Transverse colon (tissue), 4 donors: ENCODE results near the gene DYNC2H1. TPM values are rescaled to one million over a fixed set of nuclear protein-coding genes. Genes with fewer than 3 reads are reported as not detected.

ENCODE experiments used
- DNase-seq: peaks from one replicate; pipeline ENCODE4 v3.0.0-alpha.2; 2019
- H3K27ac ChIP-seq, 4 donors: fragments of 200-600 bp; sonication (generic); 2 replicates each; pipeline ENCODE4 v1.5.1; 2016 to 2018; ENCODE audit warnings: inconsistent platforms in 4 of 4
- H3K27me3 ChIP-seq: fragments of 200-600 bp; sonication (generic); 2 replicates; pipeline ENCODE4 v1.5.1; 2017; ENCODE audit warnings: inconsistent platforms
- H3K36me3 ChIP-seq, 4 donors: fragments of 200-600 bp; sonication (generic); 2 replicates each; pipeline ENCODE4 v1.5.1; 2017 to 2019; ENCODE audit warnings: inconsistent platforms in 4 of 4
- H3K4me1 ChIP-seq, 4 donors: fragments of 200-600 bp; sonication (generic); 2 replicates each; pipeline ENCODE4 v1.5.1; 2017 to 2020; ENCODE audit warnings: inconsistent platforms in 4 of 4
- H3K4me3 ChIP-seq, 4 donors: fragments of 200-600 bp; sonication (generic); 1 replicate in 1 of 4; 2 replicates in 3 of 4; pipeline versions ENCODE4 v1.5.1 to v1.6.1; 2017 to 2019; ENCODE audit warnings: inconsistent platforms in 4 of 4
- H3K9me3 ChIP-seq, 2 donors: fragments of 200-600 bp; sonication (generic); 2 replicates each; pipeline ENCODE4 v1.5.1; 2017 to 2019; ENCODE audit warnings: inconsistent platforms in 2 of 2
- EP300 ChIP-seq: sonication (generic); formaldehyde crosslinking; IDR thresholded peaks from one replicate; pipeline ENCODE4 v1.6.1; 2017; ENCODE audit warnings: antibody characterized with exemption, low read depth
- POLR2A ChIP-seq: fragments of 450-650 bp; IDR thresholded peaks from one replicate; pipeline ENCODE4 v1.6.1; 2016; ENCODE audit warnings: antibody characterized with exemption, mild to moderate bottlenecking, moderate library complexity
- POLR2AphosphoS5 ChIP-seq, 3 donors: sonication (generic); formaldehyde crosslinking; IDR thresholded peaks; one replicate each; pipeline ENCODE4 v1.6.1; 2016; ENCODE audit warnings: antibody characterized with exemption in 3 of 3
- WGBS, 2 donors: methylation state at CpG; one replicate each; pipeline ENCODE4 v1.1.5; 2018; ENCODE audit warnings: low coverage in 1 of 2; 5-methylcytosine and 5-hydroxymethylcytosine counted together
- in situ Hi-C, 4 donors: fragments of 200-750 bp; cut with MboI; loops; one replicate each; pipeline versions ENCODE4 v1.15.0 to v1.15.1; 2017; ENCODE audit warnings: low sequenced_read_pairs in 3 of 4, low pct_ligation_motif_present in 1 of 4, low pct_unique_long_range_greater_than_20kb in 1 of 4
- intact Hi-C: fragments of 100-400 bp; cut with DNase I; formaldehyde crosslinking; loops from one replicate; pipeline ENCODE4 v1.15.1; 2023; ENCODE audit warnings: low total_unique reads
- total RNA-seq, 4 donors: library from RNA; depleted of rRNA; stranded (reverse); fragments of >200 nt; gene quantifications; one replicate each; pipeline ENCODE4 v1.1.0, GENCODE V29; 2016
- TF ChIP-seq, protein P1 (sequence below), 5 experiments: fragments of 200-600 bp in 3 of 5; fragments of 450-650 bp in 2 of 5; sonication (generic) in 3 of 5; IDR thresholded peaks; 1 replicate in 2 of 5; 2 replicates in 3 of 5; pipeline ENCODE4 v1.5.1; 2016 to 2017; ENCODE audit warnings: antibody characterized with exemption in 5 of 5, inconsistent platforms in 3 of 5, mild to moderate bottlenecking in 2 of 5, moderate library complexity in 1 of 5

DYNC2H1 gene
- total RNA-seq, 4 donors from 2014 or later = 4.2 to 10.8 (median 4.7) TPM

DNA sequence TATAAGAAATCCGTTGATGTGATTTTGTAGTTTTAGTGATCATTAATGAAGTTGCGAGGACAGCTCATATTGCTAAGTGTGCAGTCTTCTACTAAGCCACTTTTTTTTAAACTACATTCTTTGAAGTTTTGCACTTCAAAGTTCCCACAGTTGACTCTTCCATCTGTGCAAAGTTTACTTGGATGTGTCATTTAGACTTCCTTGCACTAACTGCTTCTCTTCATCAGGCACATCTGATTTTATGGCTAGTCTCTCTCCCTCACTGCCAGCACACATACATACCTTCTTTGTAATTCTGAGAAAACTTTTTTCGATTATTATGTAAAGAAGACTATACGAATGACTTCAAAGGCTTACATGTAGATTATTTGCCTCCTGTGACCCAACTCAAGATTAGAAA lies 250.0 kb downstream of the DYNC2H1 start:
- Histone ChIP-seq H3K27ac (no peak overlapping the region), H3K4me1 (no peaks in the 10 kb centered on the region), H3K36me3 (no peaks in the 10 kb centered on the region), H3K4me3 (no peak overlapping the region), H3K27me3 (no peaks in the 10 kb centered on the region), H3K9me3 (no peaks in the 10 kb centered on the region)
- intact Hi-C loops = no loop called here
- TF ChIP-seq, protein P1, sequence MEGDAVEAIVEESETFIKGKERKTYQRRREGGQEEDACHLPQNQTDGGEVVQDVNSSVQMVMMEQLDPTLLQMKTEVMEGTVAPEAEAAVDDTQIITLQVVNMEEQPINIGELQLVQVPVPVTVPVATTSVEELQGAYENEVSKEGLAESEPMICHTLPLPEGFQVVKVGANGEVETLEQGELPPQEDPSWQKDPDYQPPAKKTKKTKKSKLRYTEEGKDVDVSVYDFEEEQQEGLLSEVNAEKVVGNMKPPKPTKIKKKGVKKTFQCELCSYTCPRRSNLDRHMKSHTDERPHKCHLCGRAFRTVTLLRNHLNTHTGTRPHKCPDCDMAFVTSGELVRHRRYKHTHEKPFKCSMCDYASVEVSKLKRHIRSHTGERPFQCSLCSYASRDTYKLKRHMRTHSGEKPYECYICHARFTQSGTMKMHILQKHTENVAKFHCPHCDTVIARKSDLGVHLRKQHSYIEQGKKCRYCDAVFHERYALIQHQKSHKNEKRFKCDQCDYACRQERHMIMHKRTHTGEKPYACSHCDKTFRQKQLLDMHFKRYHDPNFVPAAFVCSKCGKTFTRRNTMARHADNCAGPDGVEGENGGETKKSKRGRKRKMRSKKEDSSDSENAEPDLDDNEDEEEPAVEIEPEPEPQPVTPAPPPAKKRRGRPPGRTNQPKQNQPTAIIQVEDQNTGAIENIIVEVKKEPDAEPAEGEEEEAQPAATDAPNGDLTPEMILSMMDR (IDR thresholded peaks at IDR 0.05) = no peak
- TF ChIP-seq POLR2A = no peak
- no peak for TF ChIP-seq POLR2AphosphoS5 (IDR thresholded peaks at IDR 0.05)
- TF ChIP-seq EP300 = no peak
- DNase-seq = no peak
- in situ Hi-C loops = no loop called here
- 75 to 78% methylated on average over 4 of the region's 4 CpGs for WGBS, 2 donors

DNA sequence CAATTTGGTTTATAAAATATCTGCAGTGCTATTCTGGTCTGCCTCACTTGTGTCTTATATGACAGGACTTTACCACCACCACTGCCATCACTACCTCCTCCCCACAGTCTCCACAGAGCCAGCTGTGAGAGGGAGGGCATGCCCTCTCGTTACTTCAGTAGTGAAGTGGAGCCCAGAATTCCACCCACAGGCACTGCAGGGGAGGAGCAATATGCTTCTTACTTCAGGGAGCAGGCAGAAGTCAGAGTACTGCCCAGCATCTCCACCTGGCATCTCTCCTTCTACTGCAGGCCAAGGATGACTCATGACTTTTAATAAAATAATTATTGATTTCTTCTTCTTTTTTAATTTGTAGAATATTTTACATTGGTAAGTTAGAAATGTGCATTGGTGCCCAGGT lies 255.5 kb downstream of the DYNC2H1 start:
- WGBS, 2 donors = 46% methylated on average over 1 of the region's 1 CpG; no CpG with 5 or more reads in 1 of the 2 donors
- DNase-seq = no peak
- H3K4me1 ChIP-seq = no peaks in the 10 kb centered on the region
- H3K36me3 ChIP-seq = no peaks in the 10 kb centered on the region
- H3K4me3 ChIP-seq = no peak overlapping the region
- no peak overlapping the region for H3K27ac ChIP-seq
- intact Hi-C loops (no loop called here), in situ Hi-C loops (no loop called here)
- TF ChIP-seq EP300 (no peak), POLR2A (no peak), POLR2AphosphoS5 (IDR thresholded peaks at IDR 0.05) (no peak)
- TF ChIP-seq, protein P1 (IDR thresholded peaks at IDR 0.05) = no peak
- H3K9me3 ChIP-seq = no peaks in the 10 kb centered on the region
- no peaks in the 10 kb centered on the region for H3K27me3 ChIP-seq

DNA sequence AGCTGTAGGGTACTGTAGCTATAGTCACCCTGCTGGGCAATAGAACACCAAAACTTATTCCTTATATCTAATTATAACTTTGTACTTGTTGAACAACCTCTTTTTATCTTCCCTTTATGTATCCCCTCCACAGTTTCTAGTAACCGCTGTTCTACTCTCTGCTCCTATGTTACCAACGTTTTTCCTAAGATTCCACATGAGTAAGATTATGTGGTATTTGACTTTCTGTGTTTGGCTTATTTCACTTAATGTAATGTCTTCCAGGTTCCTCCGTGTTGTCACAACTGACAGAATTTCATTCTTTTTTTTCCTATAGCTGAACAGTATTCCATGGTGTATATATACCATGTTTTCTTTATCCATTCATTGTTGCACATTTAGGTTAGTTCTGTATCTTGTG lies 258.4 kb downstream of the DYNC2H1 start:
- no peaks in the 10 kb centered on the region for H3K27me3 ChIP-seq
- 70 to 82% methylated on average over 3 of the region's 3 CpGs for WGBS, 2 donors
- DNase-seq = no peak
- in situ Hi-C loops = no loop called here
- TF ChIP-seq, protein P1 (IDR thresholded peaks at IDR 0.05) = no peak
- TF ChIP-seq EP300 (no peak), POLR2AphosphoS5 (IDR thresholded peaks at IDR 0.05) (no peak), POLR2A (no peak)
- H3K4me1 ChIP-seq = no peaks in the 10 kb centered on the region
- H3K4me3 ChIP-seq = no peak overlapping the region
- H3K27ac ChIP-seq = no peak overlapping the region
- no peaks in the 10 kb centered on the region for H3K36me3 ChIP-seq
- intact Hi-C loops = no loop called here
- H3K9me3 ChIP-seq = no peaks in the 10 kb centered on the region

DNA sequence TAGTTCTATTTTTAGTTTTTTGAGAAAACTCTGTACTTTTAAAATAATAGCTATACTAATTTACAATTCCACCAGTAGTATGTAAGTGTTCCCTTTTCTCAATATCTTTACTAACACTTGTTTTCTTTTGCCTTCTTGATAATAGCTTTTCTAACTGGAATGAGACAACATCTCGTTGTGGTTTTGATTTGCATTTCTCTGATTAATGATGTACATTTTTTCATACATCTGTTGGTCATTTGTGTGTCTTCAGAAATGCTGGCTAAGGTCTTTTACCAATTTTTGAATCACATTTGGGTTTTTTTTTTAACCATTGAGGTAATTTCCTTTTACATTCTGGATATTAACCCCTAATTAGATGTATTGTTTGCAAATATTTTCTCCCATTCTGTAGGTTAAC lies 258.9 kb downstream of the DYNC2H1 start:
- 50 to 72% methylated on average over 1 of the region's 1 CpG for WGBS, 2 donors
- no peak for DNase-seq
- H3K36me3 ChIP-seq = no peaks in the 10 kb centered on the region
- TF ChIP-seq, protein P1 (IDR thresholded peaks at IDR 0.05) = no peak
- TF ChIP-seq POLR2A (no peak), EP300 (no peak), POLR2AphosphoS5 (IDR thresholded peaks at IDR 0.05) (no peak)
- intact Hi-C loops (no loop called here), in situ Hi-C loops (no loop called here)
- H3K9me3 ChIP-seq = no peaks in the 10 kb centered on the region
- no peak overlapping the region for H3K4me3 ChIP-seq
- no peaks in the 10 kb centered on the region for H3K27me3 ChIP-seq
- H3K4me1 ChIP-seq = no peaks in the 10 kb centered on the region
- H3K27ac ChIP-seq = no peak overlapping the region
